Ectodermal cell (in vitro differentiated cells): ENCODE data around the gene SMIM7.

Source experiments
- H3K27ac ChIP-seq: 2 replicates; pipeline ENCODE4 v1.7.0; 2013; ENCODE audit warnings: mild to moderate bottlenecking, low read depth, low read length; ENCODE audit not compliant: insufficient read depth, poor library complexity, severe bottlenecking
- H3K27me3 ChIP-seq: 2 replicates; pipeline ENCODE4 v1.7.0; 2013; ENCODE audit warnings: mild to moderate bottlenecking, low read length; ENCODE audit not compliant: insufficient read depth, control insufficient read depth, poor library complexity, severe bottlenecking
- H3K36me3 ChIP-seq: one replicate; pipeline ENCODE4 v1.7.0; 2013; ENCODE audit warnings: low read length; ENCODE audit not compliant: control insufficient read depth, insufficient read depth
- H3K4me1 ChIP-seq: one replicate; pipeline ENCODE4 v1.7.0; 2013; ENCODE audit warnings: low read length; ENCODE audit not compliant: control insufficient read depth, insufficient read depth
- H3K4me3 ChIP-seq: 2 replicates; pipeline ENCODE4 v1.7.0; 2013; ENCODE audit warnings: low read depth, low read length, control low read depth; ENCODE audit not compliant: insufficient read depth
- H3K9me3 ChIP-seq: 2 replicates; pipeline ENCODE4 v1.7.0; 2013; ENCODE audit warnings: mild to moderate bottlenecking, low read length, moderate library complexity; ENCODE audit not compliant: control insufficient read depth
- WGBS, 2 experiments: methylation state at CpG; one replicate each; pipeline ENCODE4 v1.1.7; 2013; ENCODE audit warnings: missing lambda C conversion rate in 2 of 2; 5-methylcytosine and 5-hydroxymethylcytosine counted together

The SMIM7 gene

GRCh38 chr19:16640951-16641350, 19.0 kb downstream of the SMIM7 start:
- 86 to 100% methylated on average over 1 of the region's 1 CpG for WGBS, 2 experiments
- Histone ChIP-seq H3K36me3 (peaks cover 6% of the 10 kb centered on the region), H3K4me1 (no peaks in the 10 kb centered on the region), H3K27me3 (no peaks in the 10 kb centered on the region), H3K9me3 (no peaks in the 10 kb centered on the region), H3K4me3 (no peak overlapping the region), H3K27ac (no peak overlapping the region)

GRCh38 chr19:16638666-16639065, 21.3 kb downstream of the SMIM7 start:
- WGBS, 2 experiments: 95 to 98% methylated on average over 1 of the region's 1 CpG
- H3K27me3 ChIP-seq: no peaks in the 10 kb centered on the region
- H3K4me3 ChIP-seq: no peak overlapping the region
- no peaks in the 10 kb centered on the region for H3K4me1 ChIP-seq
- no peak overlapping the region for H3K27ac ChIP-seq
- H3K36me3 ChIP-seq: no peaks in the 10 kb centered on the region
- no peaks in the 10 kb centered on the region for H3K9me3 ChIP-seq

- H3K27me3 ChIP-seq: no peaks in the 10 kb centered on the region
- H3K4me3 ChIP-seq: no peak overlapping the region
- H3K9me3 ChIP-seq: no peaks in the 10 kb centered on the region
- H3K36me3 ChIP-seq: no peaks in the 10 kb centered on the region
- no peak overlapping the region for H3K27ac ChIP-seq
- H3K4me1 ChIP-seq: no peaks in the 10 kb centered on the region
These were observed 22.4 kb downstream of the SMIM7 start for GRCh38 chr19:16637535-16637934.

GRCh38 chr19:16631465-16631864, 28.5 kb downstream of the SMIM7 start:
- Histone ChIP-seq H3K27ac (no peak overlapping the region), H3K4me3 (no peak overlapping the region), H3K36me3 (no peaks in the 10 kb centered on the region), H3K9me3 (no peaks in the 10 kb centered on the region), H3K4me1 (peaks cover 2% of the 10 kb centered on the region), H3K27me3 (no peaks in the 10 kb centered on the region)
- 92 to 95% methylated on average over 6 of the region's 6 CpGs for WGBS, 2 experiments

- WGBS, 2 experiments: 37 to 39% methylated on average over 23 of the region's 23 CpGs
- H3K9me3 ChIP-seq: no peaks in the 10 kb centered on the region
- peak overlapping the region; percentile 87 for H3K4me3 ChIP-seq
- H3K27ac ChIP-seq: peak overlapping the region; percentile 44
- H3K4me1 ChIP-seq: peaks cover 4% of the 10 kb centered on the region
- no peaks in the 10 kb centered on the region for H3K27me3 ChIP-seq
- no peaks in the 10 kb centered on the region for H3K36me3 ChIP-seq
These were observed 30.8 kb downstream of the SMIM7 start for GRCh38 chr19:16628984-16629691.

GRCh38 chr19:16628183-16628983, 31.6 kb downstream of the SMIM7 start, which contains the start of gene MED26:
Gene MED26, minus strand, starts transcription at chr19:16628204. Its CDS starts 261 bp downstream, at chr19:16627943.
- Histone ChIP-seq H3K27me3 (no peaks in the 10 kb centered on the region), H3K4me1 (peaks cover 4% of the 10 kb centered on the region), H3K36me3 (no peaks in the 10 kb centered on the region), H3K4me3 (peak within 1 kb of the TSS; percentile 87), H3K9me3 (no peaks in the 10 kb centered on the region), H3K27ac (peak within 1 kb of the TSS; percentile 44)
- WGBS, 2 experiments: 0 to 1% methylated on average over 98 of the region's 98 CpGs

GRCh38 chr19:16627928-16628182, 32.1 kb downstream of the SMIM7 start:
- no peaks in the 10 kb centered on the region for H3K36me3 ChIP-seq
- H3K4me1 ChIP-seq: peaks cover 4% of the 10 kb centered on the region
- no peaks in the 10 kb centered on the region for H3K27me3 ChIP-seq
- WGBS, 2 experiments: 0% methylated on average over 38 of the region's 38 CpGs
- no peak overlapping the region for H3K27ac ChIP-seq
- H3K9me3 ChIP-seq: no peaks in the 10 kb centered on the region
- H3K4me3 ChIP-seq: peak overlapping the region; percentile 79

- no peak overlapping the region for H3K27ac ChIP-seq
- H3K4me1 ChIP-seq: peaks cover 4% of the 10 kb centered on the region
- H3K36me3 ChIP-seq: no peaks in the 10 kb centered on the region
- H3K27me3 ChIP-seq: no peaks in the 10 kb centered on the region
- WGBS, 2 experiments: 1% methylated on average over 52 of the region's 52 CpGs
- peak overlapping the region; percentile 79 for H3K4me3 ChIP-seq
- H3K9me3 ChIP-seq: no peaks in the 10 kb centered on the region
These were observed 32.6 kb downstream of the SMIM7 start for GRCh38 chr19:16627193-16627927.

GRCh38 chr19:16626796-16627192, 33.1 kb downstream of the SMIM7 start:
- Histone ChIP-seq H3K4me3 (peak overlapping the region; percentile 79), H3K27ac (no peak overlapping the region), H3K27me3 (no peaks in the 10 kb centered on the region), H3K36me3 (no peaks in the 10 kb centered on the region), H3K4me1 (peaks cover 4% of the 10 kb centered on the region), H3K9me3 (no peaks in the 10 kb centered on the region)
- WGBS, 2 experiments: 8 to 16% methylated on average over 7 to 11 of the region's 12 CpGs
